Uterus (tissue), 4 donors: Measurements from ENCODE around the gene NPHP4. TPM values are rescaled to one million over a fixed set of nuclear protein-coding genes. Genes with fewer than 3 reads are reported as not detected.

Experiments used
- DNase-seq, 2 donors: peaks; one replicate each; pipeline ENCODE4 v3.0.0-alpha.2; 2019 to 2020
- H3K27ac ChIP-seq, 2 donors: fragments of 200-600 bp; sonication (generic); 1 replicate in 1 of 2; 2 replicates in 1 of 2; pipeline ENCODE4 v1.5.1; 2016 to 2018
- H3K27me3 ChIP-seq, 2 donors: fragments of 200-600 bp; sonication (generic); one replicate each; pipeline ENCODE4 v1.5.1; 2018 to 2019; ENCODE audit warnings: control low read depth in 1 of 2
- H3K36me3 ChIP-seq, 2 donors: fragments of 200-600 bp; sonication (generic); one replicate each; pipeline ENCODE4 v1.5.1; 2019; ENCODE audit warnings: control low read depth in 1 of 2
- H3K4me1 ChIP-seq, 2 donors: fragments of 200-600 bp; sonication (generic); one replicate each; pipeline ENCODE4 v1.5.1; 2018 to 2019; ENCODE audit warnings: control low read depth in 1 of 2
- H3K4me3 ChIP-seq, 2 donors: fragments of 200-600 bp; sonication (generic); 1 replicate in 1 of 2; 2 replicates in 1 of 2; pipeline ENCODE4 v1.5.1; 2018 to 2019; ENCODE audit warnings: mild to moderate bottlenecking in 1 of 2
- H3K9me3 ChIP-seq, 2 donors: fragments of 200-600 bp; sonication (generic); one replicate each; pipeline ENCODE4 v1.5.1; 2019; ENCODE audit warnings: control low read depth in 1 of 2
- CTCF ChIP-seq, 4 experiments: fragments of 200-600 bp in 2 of 4; fragments of 450-650 bp in 2 of 4; sonication (generic) in 2 of 4; IDR thresholded peaks; one replicate each; pipeline ENCODE4 v1.5.1; 2016 to 2019; ENCODE audit warnings: antibody characterized with exemption in 4 of 4, mild to moderate bottlenecking in 2 of 4, moderate library complexity in 1 of 4
- POLR2A ChIP-seq, 2 donors: fragments of 450-650 bp; IDR thresholded peaks; one replicate each; pipeline ENCODE4 v1.6.1; 2016; ENCODE audit warnings: antibody characterized with exemption in 2 of 2, mild to moderate bottlenecking in 1 of 2, moderate library complexity in 1 of 2
- intact Hi-C: fragments of 100-400 bp; cut with DNase I; formaldehyde crosslinking; loops from one replicate; pipeline ENCODE4 v1.15.1; 2023; ENCODE audit warnings: low total_unique reads
- total RNA-seq, 4 donors: library from RNA; depleted of rRNA in 3 of 4; stranded (reverse); fragments of >200 nt in 3 of 4; gene quantifications; one replicate each; pipeline versions ENCODE4 v1.1.0 to v1.2.4, GENCODE V29; 2014 to 2023
- donor health status: DM: yes; HTN: yes; CAD: no.

Gene NPHP4
- total RNA-seq, 4 donors from 2014 or later, result 1.3 to 16.2 (median 7.0) TPM

DNA sequence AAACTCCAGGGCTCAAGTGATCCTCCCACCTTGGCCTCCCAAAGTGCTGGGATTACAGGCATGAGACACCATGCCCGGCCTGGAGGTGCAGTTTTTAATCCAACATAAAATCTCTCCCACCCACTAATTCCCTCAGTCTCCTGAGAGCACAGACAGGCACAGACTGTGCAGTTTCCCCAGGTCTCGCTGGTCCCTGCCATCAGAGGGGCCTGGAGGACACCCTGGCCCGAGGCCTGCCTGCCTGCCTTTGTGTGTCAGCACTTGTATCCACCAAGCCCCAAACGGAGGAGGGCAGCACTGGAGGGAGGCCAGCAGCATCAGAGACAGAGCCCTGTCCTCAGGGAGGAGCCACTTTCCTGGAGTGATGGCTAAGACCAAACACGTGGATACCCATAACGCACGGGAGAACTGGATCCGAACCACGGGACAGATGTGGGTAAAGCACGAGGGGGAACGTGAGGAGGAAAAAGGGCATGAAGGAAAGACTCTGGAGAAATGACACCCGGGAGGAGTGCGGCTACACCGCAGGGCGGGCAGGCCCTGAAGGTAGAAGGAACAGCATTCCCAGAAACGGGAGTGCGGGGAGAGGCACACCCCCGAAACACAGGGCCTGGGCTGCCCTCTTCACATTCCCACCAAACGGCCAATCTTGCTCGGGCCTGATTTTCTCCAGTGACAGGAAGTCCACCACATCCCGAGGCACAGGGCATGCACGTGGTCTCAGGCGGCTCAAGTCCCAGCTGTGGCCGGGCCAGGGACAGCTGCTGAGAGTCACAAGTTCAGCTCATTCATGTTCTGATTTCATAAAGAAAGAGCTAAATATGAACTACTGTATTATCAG, 29.7 kb downstream of the NPHP4 start:
- TF ChIP-seq POLR2A (IDR thresholded peaks at IDR 0.05) (no peak), CTCF (IDR thresholded peaks at IDR 0.05) (no peak)
- Histone ChIP-seq H3K27me3 (no peaks in the 10 kb centered on the region), H3K36me3 (no peaks in the 10 kb centered on the region), H3K9me3 (no peaks in the 10 kb centered on the region), H3K4me3 (no peak overlapping the region), H3K27ac (no peak overlapping the region), H3K4me1 (no peaks in the 10 kb centered on the region)
- no peak for DNase-seq
- intact Hi-C loops, result no loop called here

GRCh38 chr1:5961601-5962000, 30.6 kb downstream of the NPHP4 start:
- Histone ChIP-seq H3K27ac (no peak overlapping the region), H3K9me3 (no peaks in the 10 kb centered on the region), H3K36me3 (no peaks in the 10 kb centered on the region), H3K4me1 (no peaks in the 10 kb centered on the region), H3K4me3 (no peak overlapping the region), H3K27me3 (no peaks in the 10 kb centered on the region)
- no peak for DNase-seq
- intact Hi-C loops, result no loop called here
- no peak for TF ChIP-seq CTCF (IDR thresholded peaks at IDR 0.05)
- no peak for TF ChIP-seq POLR2A (IDR thresholded peaks at IDR 0.05)

DNA sequence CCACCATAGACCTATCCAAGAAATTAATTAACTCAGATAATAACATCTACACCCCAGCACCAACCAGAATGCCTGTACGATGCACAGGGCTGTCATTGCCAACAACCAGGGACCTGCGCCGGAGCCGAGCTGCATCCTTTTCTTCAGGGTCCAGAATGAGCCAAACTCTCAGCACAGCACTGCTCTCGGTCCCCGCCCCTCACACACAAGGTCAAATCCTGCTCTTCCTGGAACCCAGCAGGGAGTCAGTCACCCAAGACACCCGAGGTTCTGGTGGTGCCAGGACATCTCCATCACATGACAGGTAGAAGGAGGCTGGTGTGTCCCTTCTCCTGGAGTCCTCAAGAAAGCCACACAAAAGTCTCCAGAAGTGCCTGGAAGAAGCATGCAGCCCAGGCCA, 31.9 kb downstream of the NPHP4 start:
- no peak for TF ChIP-seq POLR2A (IDR thresholded peaks at IDR 0.05)
- TF ChIP-seq CTCF (IDR thresholded peaks at IDR 0.05), result no peak
- Histone ChIP-seq H3K4me3 (no peak overlapping the region), H3K4me1 (no peaks in the 10 kb centered on the region), H3K27me3 (no peaks in the 10 kb centered on the region), H3K27ac (no peak overlapping the region), H3K9me3 (no peaks in the 10 kb centered on the region), H3K36me3 (no peaks in the 10 kb centered on the region)
- DNase-seq, result no peak
- intact Hi-C loops, result no loop called here

DNA sequence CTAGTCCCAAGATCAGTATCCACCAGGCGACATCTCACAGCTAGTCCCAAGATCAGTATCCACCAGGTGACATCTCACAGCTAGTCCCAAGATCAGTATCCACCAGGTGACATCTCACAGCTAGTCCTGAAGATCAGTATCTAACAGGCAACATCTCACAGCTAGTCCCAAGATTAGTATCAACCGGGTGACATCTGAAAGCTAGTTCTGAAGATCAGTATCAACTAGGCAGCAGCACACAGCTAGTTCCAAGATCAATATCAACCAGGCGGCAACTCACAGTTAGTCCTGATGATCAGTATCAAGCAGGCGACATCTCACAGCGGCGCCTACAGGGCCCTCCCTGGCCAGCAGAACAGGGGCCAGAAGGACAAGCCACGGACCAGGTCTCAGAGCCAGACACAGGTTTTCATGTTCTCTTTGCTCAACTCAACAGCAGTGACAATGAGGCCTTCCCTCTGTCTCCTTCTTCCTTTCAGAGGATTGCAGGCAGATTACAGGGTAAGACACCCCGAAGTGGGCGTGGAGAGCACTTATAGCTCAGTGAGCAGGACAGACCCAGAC, 32.5 kb downstream of the NPHP4 start:
- intact Hi-C loops, result no loop called here
- Histone ChIP-seq H3K9me3 (no peaks in the 10 kb centered on the region), H3K36me3 (no peaks in the 10 kb centered on the region), H3K27me3 (no peaks in the 10 kb centered on the region), H3K27ac (no peak overlapping the region), H3K4me1 (no peaks in the 10 kb centered on the region), H3K4me3 (no peak overlapping the region)
- TF ChIP-seq CTCF (IDR thresholded peaks at IDR 0.05), result no peak
- no peak for TF ChIP-seq POLR2A (IDR thresholded peaks at IDR 0.05)
- DNase-seq, result no peak

GRCh38 chr1:5959087-5959486, 33.1 kb downstream of the NPHP4 start:
- DNase-seq, result no peak
- no peaks in the 10 kb centered on the region for H3K9me3 ChIP-seq
- H3K4me3 ChIP-seq, result no peak overlapping the region
- TF ChIP-seq CTCF (IDR thresholded peaks at IDR 0.05) (no peak), POLR2A (IDR thresholded peaks at IDR 0.05) (no peak)
- no peaks in the 10 kb centered on the region for H3K27me3 ChIP-seq
- H3K36me3 ChIP-seq, result no peaks in the 10 kb centered on the region
- no peak overlapping the region for H3K27ac ChIP-seq
- no peaks in the 10 kb centered on the region for H3K4me1 ChIP-seq
- intact Hi-C loops, result no loop called here
